B cell (primary cell): ENCODE results near the gene CDC42. TPM values are rescaled to one million over a fixed set of nuclear protein-coding genes. Genes with fewer than 3 reads are reported as not detected.
A peak's percentile ranks its signal among the peaks of the same experiment; 100 is the strongest.

ENCODE experiments used
- ATAC-seq: fragments of 200-7000 bp; cut with Tn5 transposase; one replicate; pipeline ENCODE4 v1.10.0; 2021; ENCODE audit warnings: low read depth, mild to moderate bottlenecking, moderate number of reproducible peaks, moderate library complexity
- CTCF ChIA-PET: fragments of 350-600 bp; sonication (Branson Sonifier 250); formaldehyde crosslinking; loops from one replicate; lab custom pipeline; 2021; ENCODE audit warnings: antibody characterized with exemption, inconsistent platforms; lab: Charles Lee
- POLR2A ChIA-PET: fragments of 350-600 bp; sonication (Branson Sonifier 250); formaldehyde crosslinking; loops from one replicate; lab custom pipeline; 2021; ENCODE audit warnings: antibody characterized with exemption; lab: Charles Lee
- DNase-seq: peaks from one replicate; pipeline ENCODE4 v3.0.0; 2013
- H2AFZ ChIP-seq: 2 replicates; pipeline ENCODE4 v1.6.1; 2012; ENCODE audit warnings: mild to moderate bottlenecking, low read depth, low read length; ENCODE audit not compliant: insufficient read depth, poor library complexity, severe bottlenecking
- H3K27ac ChIP-seq, 2 donors: 1 replicate in 1 of 2; 2 replicates in 1 of 2; pipeline ENCODE4 v1.5.1; 2012 to 2013; ENCODE audit warnings: low read length in 2 of 2, mild to moderate bottlenecking in 2 of 2, moderate library complexity in 1 of 2
- H3K27me3 ChIP-seq, 4 experiments: fragments of 200-600 bp in 1 of 4; sonication (generic) in 1 of 4; replicated peaks in 1 of 4; 1 replicate in 2 of 4; 2 replicates in 2 of 4; pipeline versions ENCODE4 v1.6.1 to v1.7.0; 2013 to 2016; ENCODE audit warnings: low read length in 3 of 4, mild to moderate bottlenecking in 2 of 4, mixed read lengths in 1 of 4, moderate library complexity in 1 of 4; ENCODE audit not compliant: insufficient read depth in 4 of 4, control insufficient read depth in 3 of 4; ENCODE audit errors: control extremely low read depth in 1 of 4
- H3K36me3 ChIP-seq, 2 experiments: replicated peaks in 1 of 2; 1 replicate in 1 of 2; 2 replicates in 1 of 2; pipeline versions ENCODE4 v1.6.1 to v1.7.1; 2013; ENCODE audit warnings: low read length in 1 of 2; ENCODE audit not compliant: insufficient read depth in 2 of 2, control insufficient read depth in 1 of 2; ENCODE audit errors: control extremely low read depth in 1 of 2, extremely low read depth in 1 of 2
- H3K4me1 ChIP-seq, 2 donors: fragments of 200-600 bp in 1 of 2; sonication (generic) in 1 of 2; 1 replicate in 1 of 2; 2 replicates in 1 of 2; pipeline versions ENCODE4 v1.5.1 to v1.6.1; 2013 to 2017; ENCODE audit warnings: low read length in 2 of 2; ENCODE audit not compliant: control insufficient read depth in 2 of 2, insufficient read depth in 2 of 2
- H3K4me2 ChIP-seq: replicated peaks from 2 replicates; pipeline ENCODE3; 2012; ENCODE audit warnings: mild to moderate bottlenecking, low read depth, low read length; ENCODE audit not compliant: poor library complexity, severe bottlenecking
- H3K4me3 ChIP-seq, 5 experiments: fragments of 200-600 bp in 1 of 5; sonication (generic) in 1 of 5; 1 replicate in 3 of 5; 2 replicates in 2 of 5; pipeline versions ENCODE4 v1.5.1 to v1.7.0; 2011 to 2016; ENCODE audit warnings: low read length in 4 of 5, mild to moderate bottlenecking in 4 of 5, low read depth in 2 of 5, control low read depth in 1 of 5, moderate library complexity in 1 of 5; ENCODE audit not compliant: insufficient read depth in 1 of 5; ENCODE audit errors: control extremely low read depth in 1 of 5, extremely low read depth in 1 of 5
- H3K79me2 ChIP-seq: fragments of 200-600 bp; sonication (generic); one replicate; pipeline ENCODE4 v1.6.0; 2016; ENCODE audit warnings: low read length; ENCODE audit not compliant: control insufficient read depth, insufficient read depth
- H3K9ac ChIP-seq: fragments of 200-600 bp; sonication (generic); 2 replicates; pipeline ENCODE4 v1.6.1; 2017; ENCODE audit warnings: mild to moderate bottlenecking, low read length, moderate library complexity
- H3K9me3 ChIP-seq, 3 donors: one replicate each; pipeline versions ENCODE4 v1.6.1 to v1.7.1; 2013; ENCODE audit warnings: low read length in 2 of 3; ENCODE audit not compliant: control insufficient read depth in 2 of 3, insufficient read depth in 1 of 3; ENCODE audit errors: control extremely low read depth in 1 of 3
- H4K20me1 ChIP-seq: 2 replicates; pipeline ENCODE4 v1.6.0; 2012; ENCODE audit warnings: mild to moderate bottlenecking, low read length; ENCODE audit not compliant: insufficient read depth, control insufficient read depth, poor library complexity, severe bottlenecking
- H3K27ac Mint-ChIP-seq: one replicate; pipeline ENCODE4 v1.8.0; 2021; ENCODE audit warnings: mixed read lengths
- H3K27me3 Mint-ChIP-seq: one replicate; pipeline ENCODE4 v1.8.0; 2021; ENCODE audit warnings: mixed read lengths
- H3K4me1 Mint-ChIP-seq: one replicate; pipeline ENCODE4 v1.8.0; 2021; ENCODE audit warnings: mixed read lengths
- H3K4me3 Mint-ChIP-seq: one replicate; pipeline ENCODE4 v1.8.0; 2021; ENCODE audit warnings: mixed read lengths
- H3K9me3 Mint-ChIP-seq: one replicate; pipeline ENCODE4 v1.8.0; 2022; ENCODE audit warnings: mixed read lengths; ENCODE audit not compliant: insufficient read depth
- CTCF ChIP-seq: fragments of 200-600 bp; IDR thresholded peaks from one replicate; pipeline ENCODE4 v1.8.0; 2022; ENCODE audit warnings: antibody characterized with exemption, mild to moderate bottlenecking
- EZH2 ChIP-seq: IDR thresholded peaks from 2 replicates; pipeline ENCODE4 v1.6.1; 2012; ENCODE audit warnings: borderline replicate concordance, low read depth, mild to moderate bottlenecking, moderate library complexity, low read length; ENCODE audit not compliant: insufficient read depth, poor library complexity, severe bottlenecking
- WGBS: methylation state at CpG from one replicate; pipeline ENCODE4 v1.1.5; 2013; ENCODE audit warnings: missing lambda C conversion rate; ENCODE audit not compliant: insufficient coverage; 5-methylcytosine and 5-hydroxymethylcytosine counted together
- intact Hi-C: fragments of 100-400 bp; cut with micrococcal nuclease; formaldehyde crosslinking; loops from one replicate; pipeline ENCODE4 v1.10.0; 2022
- polyA plus RNA-seq: library from polyadenylated mRNA; depleted of rRNA; stranded (reverse); fragments of >200 nt; gene quantifications from 2 replicates; pipeline ENCODE4 v1.2.3, GENCODE V29; 2012
- total RNA-seq, 2 donors: library from RNA; stranded (reverse); fragments of 120-200 nt in 1 of 2; gene quantifications; 1 replicate in 1 of 2; 2 replicates in 1 of 2; pipeline versions ENCODE4 v1.2.3 to v1.2.4, GENCODE V29; 2013 to 2022

Gene CDC42
- total and polyA plus RNA-seq, 2 donors (not counting 1 experiment from before 2014, with no cell fraction given): 111 to 202 TPM

- POLR2A ChIA-PET: no interaction called here
- Histone ChIP-seq H4K20me1 (peaks cover 73% of the 10 kb centered on the region), H2AFZ (no peak overlapping the region), H3K4me3 (no peak overlapping the region), H3K79me2 (peaks cover 92% of the 10 kb centered on the region), H3K36me3 (peaks cover 7 to 68% of the 10 kb centered on the region in 2 experiments), H3K9ac (no peak overlapping the region), H3K4me2 (peak overlapping the region; percentile 29), H3K27me3 (no peaks in the 10 kb centered on the region), H3K9me3 (no peaks in the 10 kb centered on the region), H3K27ac (peak overlapping the region in 1 of 2 donors; percentile 69), H3K4me1 (peaks cover 43 to 45% of the 10 kb centered on the region in 2 donors)
- Mint-ChIP-seq H3K27me3 (no peaks in the 10 kb centered on the region), H3K4me3 (peak overlapping the region; percentile 53), H3K4me1 (peaks cover 74% of the 10 kb centered on the region), H3K9me3 (no peaks in the 10 kb centered on the region), H3K27ac (peak overlapping the region; percentile 65)
- intact Hi-C loops: loop anchor here (2.0 kb wide), 1 partner anchor 14 kb away; no protein-coding TSS in a partner anchor
- ATAC-seq (no peak), DNase-seq (no peak)
- CTCF ChIA-PET: no interaction called here
- TF ChIP-seq EZH2 (no peak), CTCF (no peak)
- 14% methylated on average over 1 of the region's 2 CpGs for WGBS
Measured at GRCh38 chr1:22088331-22088730, 35.8 kb downstream of the CDC42 start.

- H3K27me3 Mint-ChIP-seq: no peaks in the 10 kb centered on the region
- ATAC-seq: no peak
- H3K27me3 ChIP-seq: no peaks in the 10 kb centered on the region
- CTCF ChIA-PET: no interaction called here
- H2AFZ ChIP-seq: no peak overlapping the region
- no CpG with 5 or more reads among the region's 3 CpGs for WGBS
- peak overlapping the region in 1 of 5 experiments; percentile 13 for H3K4me3 ChIP-seq
- peaks cover 8 to 65% of the 10 kb centered on the region in 2 experiments for H3K36me3 ChIP-seq
- peaks cover 90% of the 10 kb centered on the region for H3K79me2 ChIP-seq
- peaks cover 75% of the 10 kb centered on the region for H3K4me1 Mint-ChIP-seq
- peak overlapping the region; percentile 29 for H3K4me2 ChIP-seq
- peaks cover 43 to 48% of the 10 kb centered on the region in 2 donors for H3K4me1 ChIP-seq
- TF ChIP-seq CTCF (no peak), EZH2 (no peak)
- POLR2A ChIA-PET: no interaction called here
- DNase-seq: no peak
- peak overlapping the region; percentile 18 for H3K9ac ChIP-seq
- no peaks in the 10 kb centered on the region for H3K9me3 ChIP-seq
- intact Hi-C loops: loop anchor here (2.0 kb wide), 1 partner anchor 14 kb away; no protein-coding TSS in a partner anchor
- peaks cover 71% of the 10 kb centered on the region for H4K20me1 ChIP-seq
- H3K27ac ChIP-seq: peak overlapping the region; percentile 11 to 69
- peak overlapping the region; percentile 15 for H3K4me3 Mint-ChIP-seq
- no peaks in the 10 kb centered on the region for H3K9me3 Mint-ChIP-seq
- peak overlapping the region; percentile 29 for H3K27ac Mint-ChIP-seq
Measured at GRCh38 chr1:22089134-22089571, 36.6 kb downstream of the CDC42 start.
